Chondrocyte (in vitro differentiated cells): ENCODE data around the gene CPVL. TPM values are rescaled to one million over a fixed set of nuclear protein-coding genes. Genes with fewer than 3 reads are reported as not detected.

Source experiments
- DNase-seq: peaks from one replicate; pipeline ENCODE4 v3.0.0; 2021; ENCODE audit warnings: mixed read lengths, low spot score
- H3K27ac Mint-ChIP-seq: one replicate; pipeline ENCODE4 v1.8.0; 2021; ENCODE audit warnings: mild to moderate bottlenecking, moderate library complexity, mixed read lengths; ENCODE audit not compliant: unreplicated experiment
- H3K27me3 Mint-ChIP-seq: 2 replicates; pipeline ENCODE4 v1.8.0; 2021; ENCODE audit warnings: low read depth, mixed read lengths
- H3K36me3 Mint-ChIP-seq: 2 replicates; pipeline ENCODE4 v1.8.0; 2021; ENCODE audit warnings: low read depth, mixed read lengths
- H3K4me1 Mint-ChIP-seq: 2 replicates; pipeline ENCODE4 v1.8.0; 2021; ENCODE audit warnings: low read depth, mild to moderate bottlenecking, mixed read lengths
- H3K4me3 Mint-ChIP-seq: one replicate; pipeline ENCODE4 v1.8.0; 2021; ENCODE audit warnings: mild to moderate bottlenecking, moderate library complexity, mixed read lengths; ENCODE audit not compliant: unreplicated experiment
- H3K9me3 Mint-ChIP-seq: 2 replicates; pipeline ENCODE4 v1.8.0; 2021; ENCODE audit warnings: low read depth, mixed read lengths
- CTCF ChIP-seq: fragments of 200-600 bp; sonication (generic); IDR thresholded peaks from 2 replicates; pipeline ENCODE4 v1.5.0; 2021; ENCODE audit warnings: antibody characterized with exemption, mild to moderate bottlenecking, moderate library complexity
- total RNA-seq: library from RNA; stranded (reverse); gene quantifications from 3 replicates; pipeline ENCODE4 v1.2.1, GENCODE V29; 2021

The CPVL gene
- total RNA-seq, 1 donor from 2014 or later: 4.9 TPM

GRCh38 chr7:29078311-29079260, 67.8 kb downstream of the CPVL start:
- Mint-ChIP-seq H3K9me3 (no peaks in the 10 kb centered on the region), H3K27me3 (no peaks in the 10 kb centered on the region), H3K4me1 (peaks cover 4% of the 10 kb centered on the region), H3K4me3 (no peak overlapping the region), H3K36me3 (no peaks in the 10 kb centered on the region), H3K27ac (no peak overlapping the region)
- TF ChIP-seq CTCF: no peak
- no peak for DNase-seq

- no peak for DNase-seq
- no peak for TF ChIP-seq CTCF
- no peaks in the 10 kb centered on the region for H3K27me3 Mint-ChIP-seq
- H3K4me3 Mint-ChIP-seq: no peak overlapping the region
- H3K36me3 Mint-ChIP-seq: no peaks in the 10 kb centered on the region
- no peaks in the 10 kb centered on the region for H3K9me3 Mint-ChIP-seq
- H3K4me1 Mint-ChIP-seq: peaks cover 4% of the 10 kb centered on the region
- no peak overlapping the region for H3K27ac Mint-ChIP-seq
Observed at GRCh38 chr7:29077854-29078253, 68.5 kb downstream of the CPVL start.

- Mint-ChIP-seq H3K27ac (no peak overlapping the region), H3K36me3 (no peaks in the 10 kb centered on the region), H3K4me1 (peaks cover 4% of the 10 kb centered on the region), H3K4me3 (no peak overlapping the region), H3K27me3 (no peaks in the 10 kb centered on the region), H3K9me3 (no peaks in the 10 kb centered on the region)
- no peak for DNase-seq
- TF ChIP-seq CTCF: no peak
Observed at GRCh38 chr7:29077176-29077575, 69.2 kb downstream of the CPVL start.

GRCh38 chr7:29076631-29077030, 69.7 kb downstream of the CPVL start:
- Mint-ChIP-seq H3K36me3 (no peaks in the 10 kb centered on the region), H3K4me3 (no peak overlapping the region), H3K27me3 (no peaks in the 10 kb centered on the region)

GRCh38 chr7:29075606-29076005, 70.7 kb downstream of the CPVL start:
- no peak for TF ChIP-seq CTCF
- no peak for DNase-seq
- Mint-ChIP-seq H3K4me1 (peaks cover 9% of the 10 kb centered on the region), H3K9me3 (no peaks in the 10 kb centered on the region), H3K27me3 (no peaks in the 10 kb centered on the region), H3K4me3 (no peak overlapping the region), H3K36me3 (no peaks in the 10 kb centered on the region), H3K27ac (no peak overlapping the region)

More at GRCh38 chr7:29076631-29077030, 69.7 kb downstream of the CPVL start:
- H3K27ac Mint-ChIP-seq: no peak overlapping the region
- no peaks in the 10 kb centered on the region for H3K9me3 Mint-ChIP-seq
- no peak for TF ChIP-seq CTCF
- DNase-seq: no peak
- peaks cover 4% of the 10 kb centered on the region for H3K4me1 Mint-ChIP-seq
